B cell (primary cell): ENCODE results near the gene PALLD. TPM values are rescaled to one million over a fixed set of nuclear protein-coding genes. Genes with fewer than 3 reads are reported as not detected.

Experiments
- ATAC-seq: fragments of 200-7000 bp; cut with Tn5 transposase; one replicate; pipeline ENCODE4 v1.10.0; 2021; ENCODE audit warnings: low read depth, mild to moderate bottlenecking, moderate number of reproducible peaks, moderate library complexity
- CTCF ChIA-PET: fragments of 350-600 bp; sonication (Branson Sonifier 250); formaldehyde crosslinking; loops from one replicate; lab custom pipeline; 2021; ENCODE audit warnings: antibody characterized with exemption, inconsistent platforms; lab: Charles Lee
- POLR2A ChIA-PET: fragments of 350-600 bp; sonication (Branson Sonifier 250); formaldehyde crosslinking; loops from one replicate; lab custom pipeline; 2021; ENCODE audit warnings: antibody characterized with exemption; lab: Charles Lee
- DNase-seq: peaks from one replicate; pipeline ENCODE4 v3.0.0; 2013
- H2AFZ ChIP-seq: 2 replicates; pipeline ENCODE4 v1.6.1; 2012; ENCODE audit warnings: mild to moderate bottlenecking, low read depth, low read length; ENCODE audit not compliant: insufficient read depth, poor library complexity, severe bottlenecking
- H3K27ac ChIP-seq, 2 donors: 1 replicate in 1 of 2; 2 replicates in 1 of 2; pipeline ENCODE4 v1.5.1; 2012 to 2013; ENCODE audit warnings: low read length in 2 of 2, mild to moderate bottlenecking in 2 of 2, moderate library complexity in 1 of 2
- H3K27me3 ChIP-seq, 4 experiments: fragments of 200-600 bp in 1 of 4; sonication (generic) in 1 of 4; replicated peaks in 1 of 4; 1 replicate in 2 of 4; 2 replicates in 2 of 4; pipeline versions ENCODE4 v1.6.1 to v1.7.0; 2013 to 2016; ENCODE audit warnings: low read length in 3 of 4, mild to moderate bottlenecking in 2 of 4, mixed read lengths in 1 of 4, moderate library complexity in 1 of 4; ENCODE audit not compliant: insufficient read depth in 4 of 4, control insufficient read depth in 3 of 4; ENCODE audit errors: control extremely low read depth in 1 of 4
- H3K36me3 ChIP-seq, 2 experiments: replicated peaks in 1 of 2; 1 replicate in 1 of 2; 2 replicates in 1 of 2; pipeline versions ENCODE4 v1.6.1 to v1.7.1; 2013; ENCODE audit warnings: low read length in 1 of 2; ENCODE audit not compliant: insufficient read depth in 2 of 2, control insufficient read depth in 1 of 2; ENCODE audit errors: control extremely low read depth in 1 of 2, extremely low read depth in 1 of 2
- H3K4me1 ChIP-seq, 2 donors: fragments of 200-600 bp in 1 of 2; sonication (generic) in 1 of 2; 1 replicate in 1 of 2; 2 replicates in 1 of 2; pipeline versions ENCODE4 v1.5.1 to v1.6.1; 2013 to 2017; ENCODE audit warnings: low read length in 2 of 2; ENCODE audit not compliant: control insufficient read depth in 2 of 2, insufficient read depth in 2 of 2
- H3K4me2 ChIP-seq: replicated peaks from 2 replicates; pipeline ENCODE3; 2012; ENCODE audit warnings: mild to moderate bottlenecking, low read depth, low read length; ENCODE audit not compliant: poor library complexity, severe bottlenecking
- H3K4me3 ChIP-seq, 5 experiments: fragments of 200-600 bp in 1 of 5; sonication (generic) in 1 of 5; 1 replicate in 3 of 5; 2 replicates in 2 of 5; pipeline versions ENCODE4 v1.5.1 to v1.7.0; 2011 to 2016; ENCODE audit warnings: low read length in 4 of 5, mild to moderate bottlenecking in 4 of 5, low read depth in 2 of 5, control low read depth in 1 of 5, moderate library complexity in 1 of 5; ENCODE audit not compliant: insufficient read depth in 1 of 5; ENCODE audit errors: control extremely low read depth in 1 of 5, extremely low read depth in 1 of 5
- H3K79me2 ChIP-seq: fragments of 200-600 bp; sonication (generic); one replicate; pipeline ENCODE4 v1.6.0; 2016; ENCODE audit warnings: low read length; ENCODE audit not compliant: control insufficient read depth, insufficient read depth
- H3K9ac ChIP-seq: fragments of 200-600 bp; sonication (generic); 2 replicates; pipeline ENCODE4 v1.6.1; 2017; ENCODE audit warnings: mild to moderate bottlenecking, low read length, moderate library complexity
- H3K9me3 ChIP-seq, 3 donors: one replicate each; pipeline versions ENCODE4 v1.6.1 to v1.7.1; 2013; ENCODE audit warnings: low read length in 2 of 3; ENCODE audit not compliant: control insufficient read depth in 2 of 3, insufficient read depth in 1 of 3; ENCODE audit errors: control extremely low read depth in 1 of 3
- H4K20me1 ChIP-seq: 2 replicates; pipeline ENCODE4 v1.6.0; 2012; ENCODE audit warnings: mild to moderate bottlenecking, low read length; ENCODE audit not compliant: insufficient read depth, control insufficient read depth, poor library complexity, severe bottlenecking
- H3K27ac Mint-ChIP-seq: one replicate; pipeline ENCODE4 v1.8.0; 2021; ENCODE audit warnings: mixed read lengths
- H3K27me3 Mint-ChIP-seq: one replicate; pipeline ENCODE4 v1.8.0; 2021; ENCODE audit warnings: mixed read lengths
- H3K4me1 Mint-ChIP-seq: one replicate; pipeline ENCODE4 v1.8.0; 2021; ENCODE audit warnings: mixed read lengths
- H3K4me3 Mint-ChIP-seq: one replicate; pipeline ENCODE4 v1.8.0; 2021; ENCODE audit warnings: mixed read lengths
- H3K9me3 Mint-ChIP-seq: one replicate; pipeline ENCODE4 v1.8.0; 2022; ENCODE audit warnings: mixed read lengths; ENCODE audit not compliant: insufficient read depth
- CTCF ChIP-seq: fragments of 200-600 bp; IDR thresholded peaks from one replicate; pipeline ENCODE4 v1.8.0; 2022; ENCODE audit warnings: antibody characterized with exemption, mild to moderate bottlenecking
- EZH2 ChIP-seq: IDR thresholded peaks from 2 replicates; pipeline ENCODE4 v1.6.1; 2012; ENCODE audit warnings: borderline replicate concordance, low read depth, mild to moderate bottlenecking, moderate library complexity, low read length; ENCODE audit not compliant: insufficient read depth, poor library complexity, severe bottlenecking
- WGBS: methylation state at CpG from one replicate; pipeline ENCODE4 v1.1.5; 2013; ENCODE audit warnings: missing lambda C conversion rate; ENCODE audit not compliant: insufficient coverage; 5-methylcytosine and 5-hydroxymethylcytosine counted together
- intact Hi-C: fragments of 100-400 bp; cut with micrococcal nuclease; formaldehyde crosslinking; loops from one replicate; pipeline ENCODE4 v1.10.0; 2022
- polyA plus RNA-seq: library from polyadenylated mRNA; depleted of rRNA; stranded (reverse); fragments of >200 nt; gene quantifications from 2 replicates; pipeline ENCODE4 v1.2.3, GENCODE V29; 2012
- total RNA-seq, 2 donors: library from RNA; stranded (reverse); fragments of 120-200 nt in 1 of 2; gene quantifications; 1 replicate in 1 of 2; 2 replicates in 1 of 2; pipeline versions ENCODE4 v1.2.3 to v1.2.4, GENCODE V29; 2013 to 2022

Gene PALLD
- total and polyA plus RNA-seq, 2 donors (not counting 1 experiment from before 2014, with no cell fraction given) = 0.63 to 0.71 TPM

- no peak overlapping the region for H3K4me2 ChIP-seq
- ATAC-seq = no peak
- H3K4me3 ChIP-seq = no peak overlapping the region
- CTCF ChIA-PET = interaction anchor here (1.2 kb wide), 1 partner anchor 77 kb away, joined by 3 read pairs; no protein-coding TSS in a partner anchor
- TF ChIP-seq EZH2 = no peak
- peak; percentile 29 for TF ChIP-seq CTCF
- 30% methylated on average over 5 of the region's 9 CpGs for WGBS
- H3K4me3 Mint-ChIP-seq = no peak overlapping the region
- peaks cover 5% of the 10 kb centered on the region for H3K9me3 Mint-ChIP-seq
- H3K27ac ChIP-seq = no peak overlapping the region
- no peaks in the 10 kb centered on the region for H3K79me2 ChIP-seq
- POLR2A ChIA-PET = interaction anchor here (0.6 kb wide), 1 partner anchor 56 kb away, joined by 3 read pairs; no protein-coding TSS in a partner anchor
- no peaks in the 10 kb centered on the region for H3K4me1 ChIP-seq
- no peaks in the 10 kb centered on the region for H3K36me3 ChIP-seq
- no peak overlapping the region for H3K9ac ChIP-seq
- H2AFZ ChIP-seq = no peak overlapping the region
- H4K20me1 ChIP-seq = no peaks in the 10 kb centered on the region
- intact Hi-C loops = no loop called here
- no peaks in the 10 kb centered on the region for H3K9me3 ChIP-seq
- no peaks in the 10 kb centered on the region for H3K4me1 Mint-ChIP-seq
- DNase-seq = peak; percentile 8
- no peaks in the 10 kb centered on the region for H3K27me3 ChIP-seq
- H3K27ac Mint-ChIP-seq = no peak overlapping the region
- H3K27me3 Mint-ChIP-seq = peaks cover 11% of the 10 kb centered on the region
Observed at GRCh38 chr4:168585168-168586091, 88.6 kb downstream of the PALLD start.

GRCh38 chr4:168586926-168587325 lies 90.1 kb downstream of the PALLD start:
- Mint-ChIP-seq H3K27ac (no peak overlapping the region), H3K9me3 (no peaks in the 10 kb centered on the region), H3K27me3 (peaks cover 11% of the 10 kb centered on the region), H3K4me1 (no peaks in the 10 kb centered on the region), H3K4me3 (no peak overlapping the region)
- H3K79me2 ChIP-seq = no peaks in the 10 kb centered on the region
- POLR2A ChIA-PET = no interaction called here
- ATAC-seq (no peak), DNase-seq (no peak)
- CTCF ChIA-PET = interaction anchor here (0.8 kb wide), 1 partner anchor 9 kb away, joined by 3 read pairs; no protein-coding TSS in a partner anchor
- H3K4me3 ChIP-seq = no peak overlapping the region
- no peak overlapping the region for H3K4me2 ChIP-seq
- H3K27ac ChIP-seq = no peak overlapping the region
- no peaks in the 10 kb centered on the region for H3K9me3 ChIP-seq
- H3K36me3 ChIP-seq = no peaks in the 10 kb centered on the region
- no peaks in the 10 kb centered on the region for H3K4me1 ChIP-seq
- 84% methylated on average over 2 of the region's 5 CpGs for WGBS
- TF ChIP-seq CTCF = no peak
- TF ChIP-seq EZH2 = no peak
- H3K27me3 ChIP-seq = no peaks in the 10 kb centered on the region
- H2AFZ ChIP-seq = no peak overlapping the region
- intact Hi-C loops = no loop called here
- no peak overlapping the region for H3K9ac ChIP-seq
- H4K20me1 ChIP-seq = no peaks in the 10 kb centered on the region
